HepG2 (cell line): ENCODE measurements around the gene LAMC1. TPM values are rescaled to one million over a fixed set of nuclear protein-coding genes. Genes with fewer than 3 reads are reported as not detected.

Experiments used
- BRCA1 ChIP-seq: sonication (generic); formaldehyde crosslinking; IDR thresholded peaks from 2 replicates; pipeline ENCODE4 v1.4.0; 2020; ENCODE audit warnings: missing genetic modification reagents
- MAFK ChIP-seq, 2 experiments: IDR thresholded peaks in 1 of 2; conservative IDR thresholded peaks in 1 of 2; 2 replicates each; pipeline ENCODE4 v1.6.1; 2011; ENCODE audit warnings: improper control_type of control experiment in 2 of 2, low read length in 2 of 2
- MATR3 ChIP-seq: sonication (generic); formaldehyde crosslinking; IDR thresholded peaks from 2 replicates; pipeline ENCODE4 v1.4.0; 2020; ENCODE audit warnings: missing genetic modification reagents
- MIER2 ChIP-seq: IDR thresholded peaks from 2 replicates; pipeline ENCODE4 v1.6.1; 2016; ENCODE audit warnings: missing biosample characterization, missing genetic modification reagents
- MIXL1 ChIP-seq: IDR thresholded peaks from 2 replicates; pipeline ENCODE4 v1.6.1; 2016
- MTF1 ChIP-seq: sonication (generic); formaldehyde crosslinking; IDR thresholded peaks from 2 replicates; pipeline ENCODE4 v1.5.0; 2020; ENCODE audit warnings: missing genetic modification reagents
- NCOA2 ChIP-seq: sonication (generic); formaldehyde crosslinking; IDR thresholded peaks from 2 replicates; pipeline ENCODE4 v1.8.0; 2022; ENCODE audit warnings: inconsistent platforms
- NCOR1 ChIP-seq: fragments of 200-600 bp; sonication (generic); IDR thresholded peaks from 2 replicates; pipeline ENCODE4 v1.7.0; 2017; ENCODE audit warnings: antibody characterized with exemption, low read length, borderline replicate concordance
- NR2F6 ChIP-seq, 2 experiments: IDR thresholded peaks; 2 replicates each; pipeline ENCODE4 v1.6.1; 2016; ENCODE audit warnings: antibody characterized with exemption in 1 of 2, mild to moderate bottlenecking in 1 of 2
- NR3C1 ChIP-seq: sonication (generic); formaldehyde crosslinking; IDR thresholded peaks from 2 replicates; pipeline ENCODE4 v1.4.0; 2020; ENCODE audit warnings: missing genetic modification reagents
- PITX1 ChIP-seq: sonication (generic); formaldehyde crosslinking; IDR thresholded peaks from 2 replicates; pipeline ENCODE4 v1.5.1; 2020; ENCODE audit warnings: mild to moderate bottlenecking, missing genetic modification reagents
- POLR2G ChIP-seq: fragments of 200-400 bp; formaldehyde crosslinking; IDR thresholded peaks from 2 replicates; pipeline ENCODE4 v1.6.1; 2018; ENCODE audit warnings: mild to moderate bottlenecking, low read depth, low read length, moderate library complexity
- PRPF4 ChIP-seq: fragments of 200-400 bp; formaldehyde crosslinking; IDR thresholded peaks from 2 replicates; pipeline ENCODE4 v1.6.1; 2016; ENCODE audit warnings: low read length, low read depth; ENCODE audit not compliant: poor library complexity, severe bottlenecking
- RCOR2 ChIP-seq: IDR thresholded peaks from 2 replicates; pipeline ENCODE4 v1.6.1; 2016; ENCODE audit warnings: missing biosample characterization, missing genetic modification reagents
- SETDB1 ChIP-seq: sonication (generic); formaldehyde crosslinking; IDR thresholded peaks from 2 replicates; pipeline ENCODE4 v1.5.1; 2020; ENCODE audit warnings: missing genetic modification reagents, mild to moderate bottlenecking, borderline replicate concordance
- ZNF160 ChIP-seq: sonication (generic); formaldehyde crosslinking; IDR thresholded peaks from 2 replicates; pipeline ENCODE4 v1.8.0; 2022; ENCODE audit warnings: mild to moderate bottlenecking, inconsistent platforms, missing genetic modification reagents
- ZNF589 ChIP-seq: sonication (generic); formaldehyde crosslinking; conservative IDR thresholded peaks from 2 replicates; pipeline ENCODE4 v1.8.0; 2022; ENCODE audit warnings: mild to moderate bottlenecking, moderate library complexity, missing genetic modification reagents
- ZNF775 ChIP-seq: sonication (generic); formaldehyde crosslinking; IDR thresholded peaks from 2 replicates; pipeline ENCODE4 v1.4.0; 2020; ENCODE audit warnings: missing genetic modification reagents, mild to moderate bottlenecking, moderate library complexity, borderline replicate concordance
- polyA plus RNA-seq, 8 experiments: library from polyadenylated mRNA; depleted of rRNA in 3 of 8; stranded (reverse) in 7 of 8; unstranded in 1 of 8; fragments of >200 nt; fragmentation: Illumina TruSeq in 4 of 8; extraction: Trizol in 4 of 8; gene quantifications; 2 replicates each; pipeline versions ENCODE4 v1.2.1 to v1.2.3, GENCODE V29; 2011 to 2016; ENCODE audit warnings: low read depth in 4 of 8, missing spikeins in 1 of 8, mixed read lengths in 1 of 8; ENCODE audit not compliant: insufficient read depth in 1 of 8
- total RNA-seq, 5 experiments: library from RNA; depleted of rRNA; stranded (reverse); fragments of >200 nt; fragmentation: Illumina TruSeq; extraction: Trizol; gene quantifications; 2 replicates each; pipeline ENCODE4 v1.2.3, GENCODE V29; 2016; ENCODE audit warnings: low read depth in 1 of 5
- TF ChIP-seq, protein P1 (sequence below): IDR thresholded peaks from 2 replicates; pipeline ENCODE4 v1.6.1; 2016; ENCODE audit warnings: low read depth
- TF ChIP-seq, protein P2 (sequence below), 2 experiments: sonication (generic) in 1 of 2; formaldehyde crosslinking in 1 of 2; IDR thresholded peaks; 2 replicates each; pipeline versions ENCODE4 v1.4.0 to v1.6.1; 2016 to 2020; ENCODE audit warnings: borderline replicate concordance in 1 of 2, low read depth in 1 of 2, mild to moderate bottlenecking in 1 of 2, missing genetic modification reagents in 1 of 2
- TF ChIP-seq, protein P3 (sequence below): IDR thresholded peaks from 2 replicates; pipeline ENCODE4 v1.4.0; 2020; ENCODE audit warnings: mild to moderate bottlenecking, missing genetic modification reagents

LAMC1 gene
- total and polyA plus RNA-seq, 2 of the 13 experiments (the other 11 are each of a cell fraction or from before 2014, with no cell fraction given) = 58.5 to 137 TPM

DNA sequence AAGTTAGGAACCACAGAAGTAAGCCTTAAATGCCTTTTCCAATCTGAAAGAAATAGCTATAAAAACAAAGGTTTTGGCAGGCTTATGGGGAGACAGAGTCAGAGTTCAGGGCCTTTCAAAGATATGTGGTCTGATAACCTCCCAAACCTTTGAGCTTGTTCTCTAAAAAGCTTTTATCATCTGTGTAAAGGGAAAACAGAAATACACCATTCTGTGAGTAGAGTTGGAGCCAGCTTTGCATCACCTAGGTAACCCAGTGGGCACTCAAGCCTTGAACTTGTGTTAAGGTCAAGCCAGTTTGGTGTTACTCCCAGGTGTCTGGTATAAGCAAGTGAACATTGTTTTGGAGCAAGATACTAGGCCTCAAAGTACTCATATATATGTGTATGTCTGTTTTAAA lies 50.1 kb downstream of the LAMC1 start (continued):
- TF ChIP-seq ZNF775 (CRISPR knock-in tag) (no peak), NR2F6 (IDR thresholded peaks at IDR 0.05) (peak; percentile 94), NR2F6 (CRISPR knock-in tag; IDR thresholded peaks at IDR 0.05) (peak; percentile 94), RCOR2 (CRISPR knock-in tag) (0 out of 2 replicates have a peak, but pooled peaks have one; percentile 59), SETDB1 (CRISPR knock-in tag) (no peak), MAFK (conservative IDR thresholded peaks at IDR 0.05 in 1 of 2, IDR thresholded peaks at IDR 0.05 in 1 of 2; ENCODE audit: low read length in 2 of 2) (no peak), PITX1 (peak; percentile 57; the same call in 1 of the 2 replicates), POLR2G (no peak), ZNF160 (no peak), ZNF589 (no peak), NCOR1 (peak; percentile 83; the same call in 1 of the 2 replicates), PRPF4 (no peak), MATR3 (no peak), BRCA1 (no peak), NR3C1 (CRISPR knock-in tag) (no peak), MTF1 (CRISPR knock-in tag) (no peak), MIER2 (peak; percentile 44; the same call in 1 of the 2 replicates), NCOA2 (CRISPR knock-in tag) (peak; percentile 89), MIXL1 (0 out of 2 replicates have a peak, but pooled peaks have one; percentile 54)
- TF ChIP-seq, protein P1, sequence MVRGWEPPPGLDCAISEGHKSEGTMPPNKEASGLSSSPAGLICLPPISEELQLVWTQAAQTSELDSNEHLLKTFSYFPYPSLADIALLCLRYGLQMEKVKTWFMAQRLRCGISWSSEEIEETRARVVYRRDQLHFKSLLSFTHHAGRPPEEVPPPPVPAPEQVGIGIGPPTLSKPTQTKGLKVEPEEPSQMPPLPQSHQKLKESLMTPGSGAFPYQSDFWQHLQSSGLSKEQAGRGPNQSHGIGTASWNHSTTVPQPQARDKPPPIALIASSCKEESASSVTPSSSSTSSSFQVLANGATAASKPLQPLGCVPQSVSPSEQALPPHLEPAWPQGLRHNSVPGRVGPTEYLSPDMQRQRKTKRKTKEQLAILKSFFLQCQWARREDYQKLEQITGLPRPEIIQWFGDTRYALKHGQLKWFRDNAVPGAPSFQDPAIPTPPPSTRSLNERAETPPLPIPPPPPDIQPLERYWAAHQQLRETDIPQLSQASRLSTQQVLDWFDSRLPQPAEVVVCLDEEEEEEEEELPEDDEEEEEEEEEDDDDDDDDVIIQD (CRISPR knock-in tag) = 0 out of 2 replicates have a peak, but pooled peaks have one; percentile 45
- TF ChIP-seq, protein P2, sequence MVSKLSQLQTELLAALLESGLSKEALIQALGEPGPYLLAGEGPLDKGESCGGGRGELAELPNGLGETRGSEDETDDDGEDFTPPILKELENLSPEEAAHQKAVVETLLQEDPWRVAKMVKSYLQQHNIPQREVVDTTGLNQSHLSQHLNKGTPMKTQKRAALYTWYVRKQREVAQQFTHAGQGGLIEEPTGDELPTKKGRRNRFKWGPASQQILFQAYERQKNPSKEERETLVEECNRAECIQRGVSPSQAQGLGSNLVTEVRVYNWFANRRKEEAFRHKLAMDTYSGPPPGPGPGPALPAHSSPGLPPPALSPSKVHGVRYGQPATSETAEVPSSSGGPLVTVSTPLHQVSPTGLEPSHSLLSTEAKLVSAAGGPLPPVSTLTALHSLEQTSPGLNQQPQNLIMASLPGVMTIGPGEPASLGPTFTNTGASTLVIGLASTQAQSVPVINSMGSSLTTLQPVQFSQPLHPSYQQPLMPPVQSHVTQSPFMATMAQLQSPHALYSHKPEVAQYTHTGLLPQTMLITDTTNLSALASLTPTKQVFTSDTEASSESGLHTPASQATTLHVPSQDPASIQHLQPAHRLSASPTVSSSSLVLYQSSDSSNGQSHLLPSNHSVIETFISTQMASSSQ (IDR thresholded peaks at IDR 0.05; ENCODE audit: low read depth) = no peak
- TF ChIP-seq, protein P2 (CRISPR knock-in tag; IDR thresholded peaks at IDR 0.05; ENCODE audit: borderline replicate concordance) = peak; percentile 42; the same call in 1 of the 2 replicates
- TF ChIP-seq, protein P3, sequence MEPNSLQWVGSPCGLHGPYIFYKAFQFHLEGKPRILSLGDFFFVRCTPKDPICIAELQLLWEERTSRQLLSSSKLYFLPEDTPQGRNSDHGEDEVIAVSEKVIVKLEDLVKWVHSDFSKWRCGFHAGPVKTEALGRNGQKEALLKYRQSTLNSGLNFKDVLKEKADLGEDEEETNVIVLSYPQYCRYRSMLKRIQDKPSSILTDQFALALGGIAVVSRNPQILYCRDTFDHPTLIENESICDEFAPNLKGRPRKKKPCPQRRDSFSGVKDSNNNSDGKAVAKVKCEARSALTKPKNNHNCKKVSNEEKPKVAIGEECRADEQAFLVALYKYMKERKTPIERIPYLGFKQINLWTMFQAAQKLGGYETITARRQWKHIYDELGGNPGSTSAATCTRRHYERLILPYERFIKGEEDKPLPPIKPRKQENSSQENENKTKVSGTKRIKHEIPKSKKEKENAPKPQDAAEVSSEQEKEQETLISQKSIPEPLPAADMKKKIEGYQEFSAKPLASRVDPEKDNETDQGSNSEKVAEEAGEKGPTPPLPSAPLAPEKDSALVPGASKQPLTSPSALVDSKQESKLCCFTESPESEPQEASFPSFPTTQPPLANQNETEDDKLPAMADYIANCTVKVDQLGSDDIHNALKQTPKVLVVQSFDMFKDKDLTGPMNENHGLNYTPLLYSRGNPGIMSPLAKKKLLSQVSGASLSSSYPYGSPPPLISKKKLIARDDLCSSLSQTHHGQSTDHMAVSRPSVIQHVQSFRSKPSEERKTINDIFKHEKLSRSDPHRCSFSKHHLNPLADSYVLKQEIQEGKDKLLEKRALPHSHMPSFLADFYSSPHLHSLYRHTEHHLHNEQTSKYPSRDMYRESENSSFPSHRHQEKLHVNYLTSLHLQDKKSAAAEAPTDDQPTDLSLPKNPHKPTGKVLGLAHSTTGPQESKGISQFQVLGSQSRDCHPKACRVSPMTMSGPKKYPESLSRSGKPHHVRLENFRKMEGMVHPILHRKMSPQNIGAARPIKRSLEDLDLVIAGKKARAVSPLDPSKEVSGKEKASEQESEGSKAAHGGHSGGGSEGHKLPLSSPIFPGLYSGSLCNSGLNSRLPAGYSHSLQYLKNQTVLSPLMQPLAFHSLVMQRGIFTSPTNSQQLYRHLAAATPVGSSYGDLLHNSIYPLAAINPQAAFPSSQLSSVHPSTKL (CRISPR knock-in tag) = peak; percentile 88
